Measurements from ENCODE around the gene MBOAT1. TPM values are rescaled to one million over a fixed set of nuclear protein-coding genes. Genes with fewer than 3 reads are reported as not detected.

MBOAT1 gene
- total RNA-seq, 1 donor from 2014 or later = 5.3 TPM

GRCh38 chr6:20210158-20210557 lies 2.1 kb downstream of the MBOAT1 start:
- ATAC-seq = no peak
- intact Hi-C loops (cut with DNase I) = loop anchor here (5.0 to 10.0 kb wide), 3 partner anchors 192 to 405 kb away; partner anchors contain the start of genes CDKAL1 and E2F3
- no peak for DNase-seq (ENCODE audit: missing footprints)

GRCh38 chr6:20208687-20209378 lies 3.4 kb downstream of the MBOAT1 start:
- intact Hi-C loops (cut with DNase I) = no loop called here
- DNase-seq (ENCODE audit: missing footprints) = no peak
- no peak for ATAC-seq

- no peak for DNase-seq (ENCODE audit: missing footprints)
- intact Hi-C loops (cut with DNase I) = no loop called here
These were observed 5.2 kb downstream of the MBOAT1 start for GRCh38 chr6:20207088-20207418.

GRCh38 chr6:20205722-20206161 lies 6.5 kb downstream of the MBOAT1 start:
- DNase-seq (ENCODE audit: missing footprints) (no peak), ATAC-seq (no peak)
- intact Hi-C loops (cut with DNase I) = no loop called here

More at GRCh38 chr6:20207088-20207418, 5.2 kb downstream of the MBOAT1 start:
- no peak for ATAC-seq

- DNase-seq (ENCODE audit: missing footprints) (no peak), ATAC-seq (no peak)
- intact Hi-C loops (cut with DNase I) = no loop called here
These were observed 7.8 kb downstream of the MBOAT1 start for GRCh38 chr6:20204512-20204894.

GRCh38 chr6:20203561-20204511 lies 8.4 kb downstream of the MBOAT1 start:
- intact Hi-C loops (cut with DNase I) = no loop called here
- DNase-seq (ENCODE audit: missing footprints) = no peak
- ATAC-seq = peak; percentile 30

- intact Hi-C loops (cut with DNase I) = no loop called here
- no peak for DNase-seq (ENCODE audit: missing footprints)
- no peak for ATAC-seq
These were observed 9.5 kb downstream of the MBOAT1 start for GRCh38 chr6:20202699-20203302.

GRCh38 chr6:20202324-20202658 lies 10.0 kb downstream of the MBOAT1 start:
- intact Hi-C loops (cut with DNase I) = no loop called here
- ATAC-seq = no peak
- DNase-seq (ENCODE audit: missing footprints) = no peak

- DNase-seq (ENCODE audit: missing footprints) (no peak), ATAC-seq (no peak)
- intact Hi-C loops (cut with DNase I) = no loop called here
These were observed 11.3 kb downstream of the MBOAT1 start for GRCh38 chr6:20200761-20201630.

GRCh38 chr6:20198775-20199174 lies 13.5 kb downstream of the MBOAT1 start:
- no peak for ATAC-seq
- DNase-seq (ENCODE audit: missing footprints) = no peak
- intact Hi-C loops (cut with DNase I) = no loop called here

GRCh38 chr6:20198156-20198774 lies 14.0 kb downstream of the MBOAT1 start:
- ATAC-seq = no peak
- intact Hi-C loops (cut with DNase I) = no loop called here

GRCh38 chr6:20197251-20197650 lies 15.0 kb downstream of the MBOAT1 start:
- intact Hi-C loops (cut with DNase I) = no loop called here
- ATAC-seq = no peak
- DNase-seq (ENCODE audit: missing footprints) = no peak

More at GRCh38 chr6:20198156-20198774, 14.0 kb downstream of the MBOAT1 start:
- DNase-seq (ENCODE audit: missing footprints) = no peak

GRCh38 chr6:20192625-20193024 lies 19.6 kb downstream of the MBOAT1 start:
- ATAC-seq = no peak
- intact Hi-C loops (cut with DNase I) = no loop called here
- no peak for DNase-seq (ENCODE audit: missing footprints)

GRCh38 chr6:20191992-20192391 lies 20.3 kb downstream of the MBOAT1 start:
- intact Hi-C loops (cut with DNase I) = no loop called here
- ATAC-seq = no peak
- DNase-seq (ENCODE audit: missing footprints) = no peak

GRCh38 chr6:20188630-20189075 lies 23.6 kb downstream of the MBOAT1 start:
- DNase-seq (ENCODE audit: missing footprints) (no peak), ATAC-seq (no peak)

GRCh38 chr6:20186981-20187380 lies 25.3 kb downstream of the MBOAT1 start:
- intact Hi-C loops (cut with DNase I) = no loop called here
- ATAC-seq (no peak), DNase-seq (ENCODE audit: missing footprints) (no peak)

More at GRCh38 chr6:20188630-20189075, 23.6 kb downstream of the MBOAT1 start:
- intact Hi-C loops (cut with DNase I) = no loop called here

- DNase-seq (ENCODE audit: missing footprints) (no peak), ATAC-seq (no peak)
- intact Hi-C loops (cut with DNase I) = no loop called here
These were observed 28.6 kb downstream of the MBOAT1 start for GRCh38 chr6:20183706-20184105.

GRCh38 chr6:20182926-20183521 lies 29.2 kb downstream of the MBOAT1 start:
- ATAC-seq = peak; percentile 71
- intact Hi-C loops (cut with DNase I) = no loop called here
- DNase-seq (ENCODE audit: missing footprints) = peak; percentile 73
